DOHH2 (cell line): ENCODE measurements around the gene DNAL1.
A peak's percentile ranks its signal among the peaks of the same experiment; 100 is the strongest.

Experiments used
- H3F3A ChIP-seq: fragments of 200-600 bp; sonication (generic), shearing (Covaris generic); 2 replicates; pipeline ENCODE4 v1.6.0; 2016; ENCODE audit warnings: antibody characterized with exemption, mild to moderate bottlenecking; ENCODE audit not compliant: control insufficient read depth, insufficient read depth
- H3K27ac ChIP-seq: fragments of 200-600 bp; sonication (generic); 2 replicates; pipeline ENCODE4 v1.5.1; 2014; ENCODE audit warnings: low read depth, mild to moderate bottlenecking, low read length, moderate library complexity
- H3K27me3 ChIP-seq: fragments of 200-600 bp; sonication (generic); 2 replicates; pipeline ENCODE4 v1.6.1; 2014; ENCODE audit warnings: mild to moderate bottlenecking, low read length, mixed read lengths; ENCODE audit not compliant: control insufficient read depth
- H3K36me3 ChIP-seq: fragments of 200-600 bp; sonication (generic); 2 replicates; pipeline ENCODE4 v1.6.1; 2014; ENCODE audit warnings: mild to moderate bottlenecking, low read length, moderate library complexity, mixed read lengths; ENCODE audit not compliant: control insufficient read depth
- H3K4me1 ChIP-seq: fragments of 200-600 bp; sonication (generic); 2 replicates; pipeline ENCODE4 v1.6.1; 2014; ENCODE audit warnings: mild to moderate bottlenecking, low read length, mixed read lengths; ENCODE audit not compliant: control insufficient read depth
- H3K4me2 ChIP-seq: fragments of 200-600 bp; sonication (generic); 2 replicates; pipeline ENCODE4 v1.6.0; 2014; ENCODE audit warnings: mild to moderate bottlenecking, low read length, moderate library complexity
- H3K4me3 ChIP-seq: fragments of 200-600 bp; sonication (generic); 2 replicates; pipeline ENCODE4 v1.5.1; 2014; ENCODE audit warnings: mild to moderate bottlenecking, low read length, mixed read lengths
- H3K79me2 ChIP-seq: fragments of 200-600 bp; sonication (generic); 2 replicates; pipeline ENCODE4 v1.6.1; 2014; ENCODE audit warnings: mild to moderate bottlenecking, low read length, mixed read lengths; ENCODE audit not compliant: control insufficient read depth
- H3K9me2 ChIP-seq: fragments of 200-600 bp; sonication (generic); replicated peaks from 2 replicates; pipeline ENCODE4 v1.6.1; 2014; ENCODE audit warnings: mild to moderate bottlenecking, low read length, mixed read lengths; ENCODE audit not compliant: control insufficient read depth
- H3K9me3 ChIP-seq: fragments of 200-600 bp; sonication (generic); 2 replicates; pipeline ENCODE4 v1.6.1; 2014; ENCODE audit warnings: antibody characterized with exemption, low read length, mixed read lengths; ENCODE audit not compliant: control insufficient read depth, insufficient read depth
- H4K20me1 ChIP-seq: fragments of 200-600 bp; sonication (generic); 2 replicates; pipeline ENCODE4 v1.6.0; 2014; ENCODE audit warnings: low read depth, mild to moderate bottlenecking, antibody characterized with exemption, low read length, moderate library complexity; ENCODE audit not compliant: control insufficient read depth, insufficient read depth
- CTCF ChIP-seq: fragments of 200-600 bp; sonication (generic); IDR thresholded peaks from one replicate; pipeline ENCODE4 v1.5.1; 2014; ENCODE audit warnings: antibody characterized with exemption, mild to moderate bottlenecking, low read depth, low read length; ENCODE audit not compliant: poor library complexity, severe bottlenecking
- EZH2phosphoT487 ChIP-seq: fragments of 200-600 bp; sonication (generic); IDR thresholded peaks from 2 replicates; pipeline ENCODE4 v1.6.1; 2017; ENCODE audit warnings: borderline replicate concordance, mild to moderate bottlenecking, antibody characterized with exemption, low read length, moderate library complexity, mixed read lengths

The DNAL1 gene

DNA sequence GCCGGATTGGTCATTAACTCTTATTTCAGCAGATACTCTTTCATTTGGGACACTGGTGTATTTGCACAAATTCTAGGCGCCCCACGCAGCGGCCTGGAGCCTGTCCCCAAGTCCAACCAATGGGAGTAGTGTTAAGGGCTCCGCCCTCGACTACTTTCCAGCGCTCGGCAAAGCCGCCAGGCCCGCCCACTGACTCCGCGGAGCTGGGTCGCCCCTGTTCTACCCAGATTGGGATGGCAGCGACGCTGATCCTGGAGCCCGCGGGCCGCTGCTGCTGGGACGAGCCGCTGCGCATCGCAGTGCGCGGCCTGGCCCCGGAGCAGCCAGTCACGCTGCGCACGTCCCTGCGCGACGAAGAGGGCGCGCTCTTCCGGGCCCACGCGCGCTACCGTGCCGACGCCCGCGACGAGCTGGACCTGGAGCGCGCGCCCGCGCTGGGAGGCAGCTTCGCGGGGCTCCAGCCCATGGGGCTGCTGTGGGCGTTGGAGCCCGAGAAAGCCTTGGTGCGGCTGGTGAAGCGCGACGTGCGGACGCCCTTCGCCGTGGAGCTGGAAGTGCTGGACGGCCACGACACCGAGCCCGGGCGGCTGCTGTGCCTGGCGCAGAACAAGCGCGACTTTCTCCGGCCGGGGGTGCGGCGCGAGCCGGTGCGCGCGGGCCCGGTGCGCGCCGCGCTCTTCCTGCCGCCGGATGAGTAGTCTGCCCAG is 32.3 kb upstream of the DNAL1 start, which contains the start of gene ACOT6:
Gene ACOT6 (plus strand): TSS at position 179 of the 707 bp plus-strand sequence. CDS start 55 bp downstream, at position 234.
- Histone ChIP-seq H3K27ac (no peak within 1 kb of the TSS), H3K4me3 (peak within 1 kb of the TSS; percentile 63), H3K4me2 (peak within 1 kb of the TSS; percentile 65), H3F3A (no peaks in the 10 kb centered on the region), H3K27me3 (peaks cover 32% of the 10 kb centered on the region), H3K36me3 (no peaks in the 10 kb centered on the region), H3K9me2 (no peaks in the 10 kb centered on the region), H4K20me1 (no peaks in the 10 kb centered on the region), H3K9me3 (no peaks in the 10 kb centered on the region), H3K79me2 (no peaks in the 10 kb centered on the region), H3K4me1 (peaks cover 4% of the 10 kb centered on the region; the same call in 1 of the 2 replicates)
- TF ChIP-seq EZH2phosphoT487 (no peak), CTCF (no peak)

GRCh38 chr14:73613046-73613383 is 31.8 kb upstream of the DNAL1 start:
- no peaks in the 10 kb centered on the region for H3K9me2 ChIP-seq
- peak overlapping the region; percentile 63 for H3K4me3 ChIP-seq
- peaks cover 32% of the 10 kb centered on the region for H3K27me3 ChIP-seq
- H3K79me2 ChIP-seq = no peaks in the 10 kb centered on the region
- no peaks in the 10 kb centered on the region for H3K9me3 ChIP-seq
- H3K4me1 ChIP-seq = peaks cover 4% of the 10 kb centered on the region; the same call in 1 of the 2 replicates
- peak overlapping the region; percentile 65 for H3K4me2 ChIP-seq
- no peaks in the 10 kb centered on the region for H3F3A ChIP-seq
- H4K20me1 ChIP-seq = no peaks in the 10 kb centered on the region
- TF ChIP-seq CTCF = no peak
- 0 out of 2 replicates have a peak, but pooled peaks have one; percentile 51 for TF ChIP-seq EZH2phosphoT487
- H3K36me3 ChIP-seq = no peaks in the 10 kb centered on the region
- no peak overlapping the region for H3K27ac ChIP-seq

- H3K27ac ChIP-seq = no peak overlapping the region
- H3F3A ChIP-seq = no peaks in the 10 kb centered on the region
- no peaks in the 10 kb centered on the region for H3K9me3 ChIP-seq
- no peaks in the 10 kb centered on the region for H3K9me2 ChIP-seq
- peaks cover 4% of the 10 kb centered on the region; the same call in 1 of the 2 replicates for H3K4me1 ChIP-seq
- no peaks in the 10 kb centered on the region for H4K20me1 ChIP-seq
- H3K4me2 ChIP-seq = no peak overlapping the region
- H3K4me3 ChIP-seq = no peak overlapping the region
- peaks cover 32% of the 10 kb centered on the region for H3K27me3 ChIP-seq
- no peaks in the 10 kb centered on the region for H3K79me2 ChIP-seq
- H3K36me3 ChIP-seq = no peaks in the 10 kb centered on the region
- no peak for TF ChIP-seq CTCF
- TF ChIP-seq EZH2phosphoT487 = no peak
Measured at GRCh38 chr14:73613419-73613963, 31.3 kb upstream of the DNAL1 start.
